Esophagus (tissue), 2 donors: ENCODE data around the gene CTSZ. TPM values are rescaled to one million over a fixed set of nuclear protein-coding genes. Genes with fewer than 3 reads are reported as not detected.
A peak's percentile ranks its signal among the peaks of the same experiment; 100 is the strongest.

Experiments
- H3K27ac ChIP-seq, 2 donors: one replicate each; pipeline ENCODE4 v1.5.1; 2013; ENCODE audit warnings: low read depth in 2 of 2, mild to moderate bottlenecking in 2 of 2, inconsistent platforms in 1 of 2, low read length in 1 of 2, moderate library complexity in 1 of 2
- H3K27me3 ChIP-seq, 2 donors: one replicate each; pipeline ENCODE4 v1.6.1; 2013; ENCODE audit warnings: low read length in 2 of 2, control low read depth in 1 of 2, mild to moderate bottlenecking in 1 of 2; ENCODE audit not compliant: insufficient read depth in 2 of 2, control insufficient read depth in 1 of 2
- H3K36me3 ChIP-seq, 2 donors: one replicate each; pipeline ENCODE4 v1.6.1; 2013; ENCODE audit warnings: low read length in 1 of 2; ENCODE audit not compliant: control insufficient read depth in 2 of 2, insufficient read depth in 2 of 2
- H3K4me1 ChIP-seq, 2 donors: one replicate each; pipeline ENCODE4 v1.6.1; 2013; ENCODE audit warnings: low read length in 1 of 2; ENCODE audit not compliant: control insufficient read depth in 2 of 2, insufficient read depth in 2 of 2
- H3K4me3 ChIP-seq, 2 donors: one replicate each; pipeline ENCODE4 v1.5.1; 2013; ENCODE audit warnings: low read length in 2 of 2, mild to moderate bottlenecking in 2 of 2, low read depth in 1 of 2, moderate library complexity in 1 of 2
- H3K9me3 ChIP-seq, 2 donors: one replicate each; pipeline ENCODE4 v1.6.1; 2013; ENCODE audit warnings: mild to moderate bottlenecking in 2 of 2, low read depth in 1 of 2, low read length in 1 of 2, moderate library complexity in 1 of 2; ENCODE audit not compliant: control insufficient read depth in 2 of 2, insufficient read depth in 1 of 2
- WGBS, 2 donors: extraction: QIAGEN DNeasy Blood & Tissue Kit; methylation state at CpG; one replicate each; pipeline ENCODE4 v1.1.7; 2013; 5-methylcytosine and 5-hydroxymethylcytosine counted together
- polyA plus RNA-seq, 2 donors: library from polyadenylated mRNA; stranded (reverse); fragments of 200-250 nt; gene quantifications; one replicate each; pipeline ENCODE4 v1.2.3, GENCODE V29; 2013
- donor health status: healthy with polysubstance abuse.
- donor health status: Bipolar disorder and iron deficiency.

The CTSZ gene
- 10 to 100 TPM; 17.0 to 41.9 TPM for polyA plus RNA-seq

GRCh38 chr20:59006864-59007664 is at the start of gene CTSZ:
TSS of gene CTSZ (minus strand) at chr20:59007254. CDS start at chr20:59007128, 126 bp downstream.
- Histone ChIP-seq H3K4me3 (peak within 1 kb of the TSS; percentile 50 to 76), H3K9me3 (no peaks in the 10 kb centered on the region), H3K27ac (peak within 1 kb of the TSS; percentile 56 to 65), H3K36me3 (peaks cover 0 to 2% of the 10 kb centered on the region in 2 donors), H3K4me1 (peaks cover 3 to 25% of the 10 kb centered on the region in 2 donors), H3K27me3 (no peaks in the 10 kb centered on the region)
- WGBS, 2 donors, result 4 to 6% methylated on average over 63 to 82 of the region's 82 CpGs

- H3K36me3 ChIP-seq, result no peaks in the 10 kb centered on the region
- H3K27ac ChIP-seq, result no peak overlapping the region
- H3K9me3 ChIP-seq, result no peaks in the 10 kb centered on the region
- WGBS, 2 donors, result 39 to 49% methylated on average over 7 of the region's 7 CpGs
- no peak overlapping the region for H3K4me3 ChIP-seq
- H3K4me1 ChIP-seq, result no peaks in the 10 kb centered on the region
- H3K27me3 ChIP-seq, result no peaks in the 10 kb centered on the region
These were observed 48.2 kb upstream of the CTSZ start for GRCh38 chr20:59055302-59055701.

- no peak overlapping the region for H3K4me3 ChIP-seq
- H3K9me3 ChIP-seq, result no peaks in the 10 kb centered on the region
- no peaks in the 10 kb centered on the region for H3K4me1 ChIP-seq
- WGBS, 2 donors, result 77 to 83% methylated on average over 6 of the region's 6 CpGs
- no peaks in the 10 kb centered on the region for H3K27me3 ChIP-seq
- no peaks in the 10 kb centered on the region for H3K36me3 ChIP-seq
- H3K27ac ChIP-seq, result no peak overlapping the region
These were observed 44.7 kb upstream of the CTSZ start for GRCh38 chr20:59051666-59052185.

- Histone ChIP-seq H3K9me3 (no peaks in the 10 kb centered on the region), H3K36me3 (no peaks in the 10 kb centered on the region), H3K4me1 (no peaks in the 10 kb centered on the region), H3K4me3 (no peak overlapping the region), H3K27me3 (no peaks in the 10 kb centered on the region), H3K27ac (no peak overlapping the region)
- 63 to 75% methylated on average over 1 of the region's 1 CpG for WGBS, 2 donors
These were observed 43.4 kb upstream of the CTSZ start for GRCh38 chr20:59050437-59050836.

- Histone ChIP-seq H3K27ac (no peak overlapping the region), H3K27me3 (no peaks in the 10 kb centered on the region), H3K4me1 (no peaks in the 10 kb centered on the region), H3K9me3 (no peaks in the 10 kb centered on the region), H3K36me3 (no peaks in the 10 kb centered on the region), H3K4me3 (no peak overlapping the region)
- 87 to 92% methylated on average over 2 of the region's 2 CpGs for WGBS, 2 donors
These were observed 41.6 kb upstream of the CTSZ start for GRCh38 chr20:59048681-59049030.

GRCh38 chr20:59047938-59048680 is 41.1 kb upstream of the CTSZ start:
- Histone ChIP-seq H3K9me3 (no peaks in the 10 kb centered on the region), H3K4me1 (peaks cover 0 to 3% of the 10 kb centered on the region in 2 donors), H3K36me3 (no peaks in the 10 kb centered on the region), H3K27ac (no peak overlapping the region), H3K27me3 (no peaks in the 10 kb centered on the region), H3K4me3 (no peak overlapping the region)
- WGBS, 2 donors, result 78 to 84% methylated on average over 5 of the region's 5 CpGs

- Histone ChIP-seq H3K27ac (no peak overlapping the region), H3K36me3 (no peaks in the 10 kb centered on the region), H3K9me3 (no peaks in the 10 kb centered on the region), H3K4me1 (peaks cover 0 to 9% of the 10 kb centered on the region in 2 donors), H3K27me3 (no peaks in the 10 kb centered on the region), H3K4me3 (no peak overlapping the region)
- whole genome bisulfite sequencing, 2 donors, result 89 to 92% methylated on average over 3 of the region's 3 CpGs
These were observed 39.8 kb upstream of the CTSZ start for GRCh38 chr20:59046862-59047261.

GRCh38 chr20:59044796-59045195 is 37.7 kb upstream of the CTSZ start:
- Histone ChIP-seq H3K27me3 (no peaks in the 10 kb centered on the region), H3K27ac (no peak overlapping the region), H3K4me1 (peaks cover 3 to 9% of the 10 kb centered on the region in 2 donors), H3K4me3 (no peak overlapping the region), H3K36me3 (no peaks in the 10 kb centered on the region), H3K9me3 (no peaks in the 10 kb centered on the region)
- WGBS, 2 donors, result 73 to 78% methylated on average over 3 of the region's 3 CpGs

GRCh38 chr20:59044295-59044694 is 37.2 kb upstream of the CTSZ start:
- Histone ChIP-seq H3K9me3 (no peaks in the 10 kb centered on the region), H3K27ac (no peak overlapping the region), H3K4me3 (no peak overlapping the region), H3K27me3 (no peaks in the 10 kb centered on the region), H3K36me3 (no peaks in the 10 kb centered on the region), H3K4me1 (peaks cover 3 to 9% of the 10 kb centered on the region in 2 donors)
- WGBS, 2 donors, result 91% methylated on average over 3 of the region's 3 CpGs
